ENCODE results near the gene EGFL7. TPM values are rescaled to one million over a fixed set of nuclear protein-coding genes. Genes with fewer than 3 reads are reported as not detected.

Gene EGFL7
- total RNA-seq, 1 donor from 2014 or later: 56.2 TPM

DNA sequence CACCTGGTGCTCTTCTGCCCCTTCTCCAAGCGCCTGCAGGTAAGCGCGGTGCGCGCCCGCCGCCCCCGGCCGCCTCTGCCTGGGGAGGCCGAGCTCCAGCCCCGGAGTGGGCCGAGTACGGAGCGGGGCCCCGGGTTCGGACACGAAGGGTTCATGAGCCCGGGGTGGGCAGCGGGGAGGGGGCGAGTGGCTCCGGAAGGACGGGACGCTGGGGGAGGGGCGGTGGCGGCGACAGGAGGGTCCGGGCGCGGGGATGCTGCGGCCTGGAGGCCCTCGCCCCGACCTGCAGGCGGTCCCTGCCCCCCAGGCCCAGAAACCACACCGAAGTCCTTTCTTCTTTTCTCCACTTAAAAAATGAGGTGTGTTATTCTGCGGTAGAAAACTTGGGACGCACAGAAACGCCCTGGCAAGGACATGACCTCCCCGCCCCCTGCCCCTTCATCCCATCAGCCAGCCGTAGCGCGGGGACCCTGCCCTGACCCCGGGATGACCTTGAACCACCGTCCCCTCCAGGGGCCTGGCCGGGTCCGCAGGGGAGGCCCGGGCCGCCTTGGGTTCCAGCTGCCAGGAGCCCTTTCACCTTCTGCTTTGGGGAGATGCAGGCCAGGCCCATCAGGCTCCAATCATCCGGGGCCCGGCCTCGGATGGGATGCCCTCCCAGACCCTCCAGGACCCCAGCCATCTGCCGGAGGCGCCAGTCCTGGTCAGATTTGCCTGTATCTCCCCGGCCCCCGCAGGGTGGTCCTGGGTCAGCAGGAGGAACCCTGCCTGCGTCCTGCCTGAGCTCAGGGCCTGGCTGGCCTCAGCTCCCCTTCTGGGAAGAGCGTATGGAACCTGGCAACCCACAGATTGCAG is 50.2 kb downstream of the EGFL7 start:
- TF ChIP-seq, protein P1, sequence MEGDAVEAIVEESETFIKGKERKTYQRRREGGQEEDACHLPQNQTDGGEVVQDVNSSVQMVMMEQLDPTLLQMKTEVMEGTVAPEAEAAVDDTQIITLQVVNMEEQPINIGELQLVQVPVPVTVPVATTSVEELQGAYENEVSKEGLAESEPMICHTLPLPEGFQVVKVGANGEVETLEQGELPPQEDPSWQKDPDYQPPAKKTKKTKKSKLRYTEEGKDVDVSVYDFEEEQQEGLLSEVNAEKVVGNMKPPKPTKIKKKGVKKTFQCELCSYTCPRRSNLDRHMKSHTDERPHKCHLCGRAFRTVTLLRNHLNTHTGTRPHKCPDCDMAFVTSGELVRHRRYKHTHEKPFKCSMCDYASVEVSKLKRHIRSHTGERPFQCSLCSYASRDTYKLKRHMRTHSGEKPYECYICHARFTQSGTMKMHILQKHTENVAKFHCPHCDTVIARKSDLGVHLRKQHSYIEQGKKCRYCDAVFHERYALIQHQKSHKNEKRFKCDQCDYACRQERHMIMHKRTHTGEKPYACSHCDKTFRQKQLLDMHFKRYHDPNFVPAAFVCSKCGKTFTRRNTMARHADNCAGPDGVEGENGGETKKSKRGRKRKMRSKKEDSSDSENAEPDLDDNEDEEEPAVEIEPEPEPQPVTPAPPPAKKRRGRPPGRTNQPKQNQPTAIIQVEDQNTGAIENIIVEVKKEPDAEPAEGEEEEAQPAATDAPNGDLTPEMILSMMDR (IDR thresholded peaks at IDR 0.05; ENCODE audit: insufficient read depth, low read length, poor library complexity, severe bottlenecking): no peak
- no peak for DNase-seq (ENCODE audit: low read depth)
- Histone ChIP-seq H3K27me3 (ENCODE audit: control insufficient read depth, insufficient read depth, low read length) (peaks cover 15% of the 10 kb centered on the region), H3K4me3 (ENCODE audit: low read depth, low read length) (peak overlapping the region; percentile 55), H3K36me3 (ENCODE audit: control insufficient read depth, insufficient read depth, low read length) (no peaks in the 10 kb centered on the region)

DNA sequence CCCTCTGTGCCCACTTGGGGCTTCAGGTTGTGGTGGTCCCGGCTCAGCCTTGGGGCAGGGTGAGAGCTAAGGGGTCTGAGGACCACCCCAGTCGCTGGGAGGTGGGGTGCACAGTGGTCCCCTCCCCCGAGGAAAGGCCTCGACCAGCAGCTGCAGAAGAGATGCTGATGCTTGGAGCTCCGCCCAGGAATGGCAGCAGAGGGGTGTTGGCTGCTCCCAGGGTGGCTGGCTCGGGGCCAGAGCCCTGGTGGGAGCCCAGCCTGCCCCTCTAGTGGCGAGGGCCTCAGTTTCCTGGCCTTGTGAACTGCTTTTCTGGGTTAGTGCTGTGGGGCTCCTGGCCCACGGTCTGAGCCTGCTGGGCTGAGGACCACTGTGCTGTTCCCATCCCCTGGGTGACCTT is 50.8 kb downstream of the EGFL7 start:
- H3K27me3 ChIP-seq (ENCODE audit: control insufficient read depth, insufficient read depth, low read length): peaks cover 15% of the 10 kb centered on the region
- peak overlapping the region; percentile 55 for H3K4me3 ChIP-seq (ENCODE audit: low read depth, low read length)
- no peaks in the 10 kb centered on the region for H3K36me3 ChIP-seq (ENCODE audit: control insufficient read depth, insufficient read depth, low read length)
- no peak for DNase-seq (ENCODE audit: low read depth)
- TF ChIP-seq, protein P1 (IDR thresholded peaks at IDR 0.05; ENCODE audit: insufficient read depth, low read length, poor library complexity, severe bottlenecking): no peak

DNA sequence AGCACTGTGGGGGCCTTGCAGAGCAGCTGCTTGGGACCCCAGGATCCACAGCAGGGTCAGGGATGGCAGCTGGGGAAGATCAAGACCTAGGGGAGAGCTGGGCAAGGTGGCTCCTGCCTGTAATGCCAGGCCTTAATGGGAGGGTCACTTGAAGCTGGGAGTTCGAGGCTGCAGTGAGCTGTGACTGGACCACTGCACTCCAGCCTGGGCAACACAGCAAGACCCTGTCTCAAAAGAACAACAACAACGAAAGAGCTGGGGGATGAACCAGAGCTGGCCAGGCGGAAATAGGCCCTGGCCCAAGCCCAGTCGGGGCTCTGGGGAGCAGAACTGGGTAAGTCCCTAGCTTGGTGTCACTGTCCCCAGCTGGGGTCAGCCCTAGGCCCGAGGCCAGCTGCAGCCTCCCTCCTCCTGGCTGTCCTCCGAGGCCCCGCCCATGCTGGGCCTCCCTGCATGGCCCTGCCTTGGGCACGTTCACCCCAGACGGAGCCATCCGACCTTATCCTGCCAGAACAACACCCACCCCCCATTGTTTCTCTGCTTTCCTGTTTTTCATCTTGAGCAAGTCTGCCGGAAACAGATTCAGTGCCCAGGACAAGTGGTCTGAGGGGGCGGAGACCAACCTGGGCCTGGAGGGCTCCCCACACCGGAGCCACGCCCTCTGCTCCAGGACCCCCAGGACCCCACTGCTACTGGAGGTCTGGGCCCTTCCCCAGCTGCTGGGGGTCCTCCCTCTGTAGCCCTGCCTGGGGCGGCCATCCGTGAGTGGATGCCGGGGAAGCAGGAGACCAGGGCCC is 51.6 kb downstream of the EGFL7 start:
- TF ChIP-seq, protein P1 (IDR thresholded peaks at IDR 0.05; ENCODE audit: insufficient read depth, low read length, poor library complexity, severe bottlenecking): no peak
- no peak for DNase-seq (ENCODE audit: low read depth)

DNA sequence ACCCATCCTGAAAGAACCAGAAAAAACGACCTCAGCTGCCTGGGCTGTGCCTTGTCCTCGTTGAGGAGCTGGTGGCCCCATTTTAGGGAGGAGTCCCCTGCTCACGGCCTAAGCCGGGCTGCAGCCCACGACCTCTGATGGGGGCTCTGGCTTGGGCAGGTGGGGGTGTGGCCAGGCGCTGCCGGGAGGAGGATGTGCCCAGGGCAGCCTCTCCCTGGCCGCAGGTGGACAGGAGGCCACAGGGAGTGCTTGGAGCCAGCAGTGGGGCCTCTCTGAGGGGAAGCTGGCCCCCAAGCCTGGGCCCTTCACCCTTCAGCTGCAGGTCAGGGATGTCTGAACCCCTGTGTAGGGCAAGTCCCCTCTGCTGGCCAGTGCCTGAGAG is 52.2 kb downstream of the EGFL7 start:
- TF ChIP-seq, protein P1 (IDR thresholded peaks at IDR 0.05; ENCODE audit: insufficient read depth, low read length, poor library complexity, severe bottlenecking): no peak
- Histone ChIP-seq H3K4me3 (ENCODE audit: low read depth, low read length) (no peak overlapping the region), H3K27me3 (ENCODE audit: control insufficient read depth, insufficient read depth, low read length) (peaks cover 15% of the 10 kb centered on the region), H3K36me3 (ENCODE audit: control insufficient read depth, insufficient read depth, low read length) (no peaks in the 10 kb centered on the region)
- DNase-seq (ENCODE audit: low read depth): no peak

More for the DNA sequence above, 51.6 kb downstream of the EGFL7 start:
- Histone ChIP-seq H3K27me3 (ENCODE audit: control insufficient read depth, insufficient read depth, low read length) (peaks cover 15% of the 10 kb centered on the region), H3K36me3 (ENCODE audit: control insufficient read depth, insufficient read depth, low read length) (no peaks in the 10 kb centered on the region), H3K4me3 (ENCODE audit: low read depth, low read length) (no peak overlapping the region)

DNA sequence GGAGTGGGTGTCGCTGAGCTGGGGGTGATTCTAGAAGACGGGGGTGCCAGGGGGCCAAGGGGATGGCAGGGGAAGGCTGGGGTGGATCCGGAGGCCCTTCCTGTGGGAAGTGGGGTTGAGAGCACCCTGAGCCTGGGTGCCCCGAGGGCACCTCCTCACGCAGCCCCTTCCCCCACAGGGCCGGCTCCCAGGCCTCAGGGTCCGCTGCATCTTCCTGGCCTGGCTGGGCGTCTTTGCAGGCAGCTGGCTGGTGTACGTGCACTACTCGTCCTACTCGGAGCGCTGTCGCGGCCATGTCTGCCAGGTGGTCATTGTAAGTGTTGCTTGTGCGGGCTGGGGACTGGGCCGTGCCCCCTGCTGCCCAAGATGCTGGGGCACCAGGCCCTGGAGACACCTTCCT is 54.7 kb downstream of the EGFL7 start:
- Histone ChIP-seq H3K36me3 (ENCODE audit: control insufficient read depth, insufficient read depth, low read length) (no peaks in the 10 kb centered on the region), H3K27me3 (ENCODE audit: control insufficient read depth, insufficient read depth, low read length) (peaks cover 10% of the 10 kb centered on the region), H3K4me3 (ENCODE audit: low read depth, low read length) (no peak overlapping the region)
- TF ChIP-seq, protein P1 (IDR thresholded peaks at IDR 0.05; ENCODE audit: insufficient read depth, low read length, poor library complexity, severe bottlenecking): no peak
- DNase-seq (ENCODE audit: low read depth): no peak

Data from kidney epithelial cell (primary cell).